ENCODE data around the gene ACTL7B.
A peak's percentile ranks its signal among the peaks of the same experiment; 100 is the strongest.
"Not testable (repeated sequence)": the region's sequence is repeated elsewhere in the genome, so short reads cannot be mapped to it uniquely, and the experiment has no call there.

ACTL7B gene

DNA sequence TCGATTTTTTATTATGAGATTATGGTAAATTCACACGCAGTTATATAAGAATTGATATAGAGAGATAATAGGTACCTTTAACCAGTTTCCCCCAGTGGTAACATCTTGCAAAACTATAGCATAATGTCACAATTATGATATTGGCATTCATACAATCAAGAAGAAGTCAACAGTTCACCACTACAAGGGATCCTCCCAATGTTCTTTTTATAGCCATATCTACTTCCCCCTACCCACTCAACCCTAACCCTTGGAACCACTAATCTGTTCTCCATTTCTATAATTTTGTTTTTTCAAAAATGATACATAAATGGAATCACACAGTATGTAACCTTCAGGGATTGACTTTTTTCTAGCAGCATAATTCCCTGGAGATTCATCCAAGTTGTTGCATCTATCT is 9.8 kb downstream of the ACTL7B start:
- DNase-seq (ENCODE audit: low spot score), result no peak
- FAIRE-seq, result no peak

GRCh38 chr9:108845507-108845906 is 10.3 kb downstream of the ACTL7B start:
- DNase-seq (ENCODE audit: low spot score) (no peak), FAIRE-seq (no peak)

GRCh38 chr9:108844856-108845255 is 10.9 kb downstream of the ACTL7B start:
- no peak for DNase-seq (ENCODE audit: low spot score)
- no peak for FAIRE-seq

GRCh38 chr9:108844391-108844790 is 11.4 kb downstream of the ACTL7B start:
- no peak for FAIRE-seq
- DNase-seq (ENCODE audit: low spot score), result no peak

DNA sequence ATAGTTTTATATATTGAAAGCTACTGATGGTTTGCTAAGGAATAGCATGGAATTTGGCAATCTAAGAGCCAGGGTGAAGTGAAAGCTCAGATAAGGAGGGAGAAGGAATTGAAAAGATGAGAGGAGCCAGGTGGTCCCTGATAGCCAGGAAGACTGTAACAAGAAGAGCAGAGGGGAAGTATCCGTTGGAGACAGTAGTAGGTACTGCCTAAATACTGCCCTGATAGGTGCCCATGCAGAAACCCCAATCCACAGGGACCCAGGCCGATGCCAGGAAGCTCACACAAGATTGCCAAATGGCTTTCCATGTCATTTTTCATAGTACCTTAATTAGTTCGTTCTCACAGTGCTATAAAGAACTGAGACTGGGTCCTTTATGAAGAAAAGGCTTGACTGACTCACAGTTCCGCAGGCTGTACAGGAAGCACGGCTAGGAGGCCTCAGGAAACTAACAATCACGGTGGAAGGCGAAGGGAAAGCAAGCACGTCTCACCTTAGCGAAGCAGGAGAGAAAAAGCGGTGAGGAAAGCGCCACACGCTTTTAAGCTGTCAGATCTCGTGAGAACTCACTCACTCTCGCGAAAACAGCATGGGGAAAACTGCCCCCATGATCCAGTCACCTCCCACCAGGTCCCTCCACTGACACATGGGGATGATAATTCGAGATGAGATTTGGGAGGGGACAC is 13.0 kb downstream of the ACTL7B start:
- no peak for DNase-seq (ENCODE audit: low spot score)
- no peak for FAIRE-seq

GRCh38 chr9:108839561-108839960 is 16.2 kb downstream of the ACTL7B start:
- not testable (repeated sequence) for FAIRE-seq; DNase-seq (ENCODE audit: low spot score)

GRCh38 chr9:108838017-108838416 is 17.8 kb downstream of the ACTL7B start:
- DNase-seq (ENCODE audit: low spot score), result no peak
- FAIRE-seq, result no peak

DNA sequence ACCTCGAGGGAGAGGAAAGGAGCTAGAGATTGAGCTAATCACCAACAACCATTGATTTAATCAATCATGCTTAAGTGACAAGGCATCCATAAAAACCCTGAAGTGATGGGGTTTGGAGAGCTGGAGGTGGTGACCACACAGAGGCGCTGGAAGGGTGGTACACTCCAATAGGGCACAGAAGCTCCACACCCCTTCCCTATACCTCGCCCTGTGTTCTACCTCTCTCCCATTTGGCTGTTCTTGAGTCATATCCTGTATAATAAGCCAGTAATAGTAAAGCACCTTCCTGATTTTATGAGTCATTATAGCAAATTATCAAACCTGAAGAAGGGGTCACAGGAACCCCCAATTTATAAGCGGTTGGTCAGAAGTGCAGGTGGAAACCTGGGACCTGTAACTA is 18.3 kb downstream of the ACTL7B start:
- DNase-seq (ENCODE audit: low spot score) (no peak), FAIRE-seq (no peak)

GRCh38 chr9:108836781-108837180 is 19.0 kb downstream of the ACTL7B start:
- DNase-seq (ENCODE audit: low spot score) (no peak), FAIRE-seq (peak; percentile 82)

DNA sequence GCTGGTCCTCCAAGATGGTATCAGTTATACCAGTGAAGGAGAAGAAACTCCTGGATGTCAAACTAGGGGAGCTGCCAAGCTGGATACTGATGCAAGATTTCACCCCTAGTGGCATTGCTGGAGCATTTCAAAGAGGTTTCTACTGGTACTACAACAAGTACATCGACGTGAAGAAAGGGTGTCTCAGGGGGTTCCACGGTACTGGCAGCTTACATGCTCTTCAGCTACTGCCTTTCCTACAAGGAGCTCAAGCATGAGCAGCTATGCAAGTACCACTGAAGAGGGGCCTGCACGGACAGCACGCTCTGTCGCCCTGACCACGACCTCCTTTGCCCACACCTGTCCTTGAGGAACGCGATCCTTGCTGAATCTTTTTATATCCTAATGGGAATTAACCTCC is 19.5 kb downstream of the ACTL7B start:
- FAIRE-seq (no peak), DNase-seq (ENCODE audit: low spot score) (no peak)

- FAIRE-seq, result peak; percentile 2
- DNase-seq (ENCODE audit: low spot score), result no peak
These were observed 20.0 kb downstream of the ACTL7B start for GRCh38 chr9:108835831-108836230.

GRCh38 chr9:108834959-108835665 is 20.7 kb downstream of the ACTL7B start:
- DNase-seq (ENCODE audit: low spot score) (no peak), FAIRE-seq (peak; percentile 23)

DNA sequence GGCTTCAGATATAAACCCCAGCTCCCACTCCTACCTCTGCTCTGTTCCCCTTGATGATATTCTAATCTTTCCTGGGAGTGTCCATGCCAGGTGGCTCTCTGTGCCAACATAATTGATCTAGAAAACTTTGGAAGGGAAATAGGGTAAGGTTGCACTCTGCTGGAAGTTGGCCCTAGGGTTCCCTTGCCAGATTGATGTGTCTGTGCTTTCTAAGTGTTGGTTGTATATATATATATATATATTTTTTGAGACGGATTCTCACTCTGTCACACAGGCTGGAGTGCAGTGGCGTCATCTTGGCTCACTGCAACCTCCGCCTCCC is 23.6 kb downstream of the ACTL7B start:
- FAIRE-seq (no peak), DNase-seq (ENCODE audit: low spot score) (no peak)

- FAIRE-seq (peak; percentile 53), DNase-seq (ENCODE audit: low spot score) (no peak)
These were observed 24.1 kb downstream of the ACTL7B start for GRCh38 chr9:108831496-108832178.

DNA sequence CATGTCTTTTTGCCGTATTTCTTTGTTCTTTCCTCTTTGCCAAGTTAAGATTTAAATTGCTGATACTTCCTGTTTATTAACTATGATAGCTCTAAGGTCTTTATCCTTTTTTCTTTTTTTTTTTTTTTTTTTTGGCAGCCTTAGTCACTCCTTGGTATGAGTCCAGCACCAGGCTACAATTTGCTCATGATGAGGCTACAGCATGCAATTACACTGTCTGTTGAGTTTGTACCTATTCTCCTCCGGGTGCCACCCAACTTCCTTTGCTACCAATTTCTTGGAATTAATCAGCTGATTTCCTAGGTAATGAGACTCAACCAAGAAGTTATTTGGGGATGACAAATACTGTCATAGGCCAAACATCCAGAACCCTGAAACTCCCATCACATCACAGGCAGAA is 25.5 kb downstream of the ACTL7B start:
- DNase-seq (ENCODE audit: low spot score), result no peak
- no peak for FAIRE-seq

DNA sequence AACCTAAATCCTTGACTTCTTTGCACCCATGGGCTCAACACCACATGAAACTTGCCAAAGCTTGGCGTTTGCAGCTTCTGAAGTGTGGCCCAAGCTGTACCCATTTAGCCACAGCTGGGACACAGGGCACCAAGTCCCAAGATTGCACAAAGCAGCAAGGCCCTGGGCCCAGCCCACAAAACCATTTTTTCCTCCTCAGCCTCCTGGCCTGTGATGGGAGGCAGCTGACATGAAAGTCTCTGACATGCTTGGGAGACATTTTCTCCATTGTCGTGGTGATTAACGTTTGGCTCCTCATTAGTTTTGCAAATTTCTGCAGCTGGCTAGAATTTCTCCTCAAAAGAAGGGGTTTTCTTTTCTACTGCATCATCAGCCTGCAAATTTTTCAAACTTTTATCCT is 32.0 kb downstream of the ACTL7B start:
- no peak for DNase-seq (ENCODE audit: low spot score)
- FAIRE-seq, result no peak

- DNase-seq (ENCODE audit: low spot score) (no peak), FAIRE-seq (no peak)
These were observed 39.7 kb downstream of the ACTL7B start for GRCh38 chr9:108816037-108816436.

GRCh38 chr9:108815156-108815555 is 40.6 kb downstream of the ACTL7B start:
- FAIRE-seq, result no peak
- DNase-seq (ENCODE audit: low spot score), result no peak

GRCh38 chr9:108813951-108814601 is 41.7 kb downstream of the ACTL7B start:
- FAIRE-seq (no peak), DNase-seq (ENCODE audit: low spot score) (no peak)

DNA sequence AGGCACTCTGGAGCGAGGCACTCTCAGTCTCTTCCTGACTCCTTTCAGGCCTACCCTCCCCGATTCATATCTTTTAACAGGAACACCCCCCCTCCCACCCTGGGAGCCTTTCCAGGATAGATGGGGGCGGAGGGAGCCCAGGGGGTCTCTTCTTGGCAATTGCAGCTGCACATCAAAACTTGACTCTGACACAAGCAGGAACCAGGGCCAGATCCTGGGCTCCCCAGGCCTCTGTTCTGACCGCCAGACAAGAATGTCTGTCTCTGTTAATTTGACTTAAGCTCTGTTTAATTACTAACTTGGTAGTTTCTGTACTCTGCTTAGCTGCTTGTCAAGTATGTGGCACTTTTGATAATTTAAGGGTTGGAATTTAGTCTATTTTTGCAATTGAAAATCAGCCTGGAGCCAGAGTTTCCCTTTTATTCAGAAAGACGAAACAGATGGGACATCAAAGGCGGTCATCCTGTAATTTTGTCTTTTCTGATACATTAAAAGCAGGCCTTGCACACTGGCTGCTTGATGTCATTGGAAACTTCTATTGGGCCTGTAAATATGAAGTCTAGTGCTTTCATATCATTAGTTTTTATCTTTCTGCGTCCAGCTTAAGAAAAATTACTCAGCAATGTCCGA is 43.3 kb downstream of the ACTL7B start:
- DNase-seq (ENCODE audit: low spot score) (no peak), FAIRE-seq (no peak)

DNA sequence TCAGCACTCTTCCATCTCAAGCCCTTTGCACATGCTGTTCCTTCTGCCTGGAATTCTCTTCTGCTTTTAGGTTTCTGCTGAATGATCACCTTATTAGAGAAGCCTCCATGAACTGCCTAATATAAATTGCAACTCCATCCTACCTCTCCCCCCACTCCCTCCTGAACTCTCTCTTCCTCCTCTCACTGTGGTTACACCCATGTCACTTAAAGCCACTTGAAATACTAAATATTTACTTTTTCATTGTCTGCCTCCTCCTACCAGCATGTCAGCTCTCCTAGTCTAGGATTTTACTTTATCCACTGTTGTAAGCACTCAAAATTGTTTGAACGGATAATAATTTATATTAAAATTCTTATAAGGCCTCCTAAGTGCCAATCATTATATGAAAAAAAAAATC is 43.8 kb downstream of the ACTL7B start:
- no peak for DNase-seq (ENCODE audit: low spot score)
- FAIRE-seq, result no peak

DNA sequence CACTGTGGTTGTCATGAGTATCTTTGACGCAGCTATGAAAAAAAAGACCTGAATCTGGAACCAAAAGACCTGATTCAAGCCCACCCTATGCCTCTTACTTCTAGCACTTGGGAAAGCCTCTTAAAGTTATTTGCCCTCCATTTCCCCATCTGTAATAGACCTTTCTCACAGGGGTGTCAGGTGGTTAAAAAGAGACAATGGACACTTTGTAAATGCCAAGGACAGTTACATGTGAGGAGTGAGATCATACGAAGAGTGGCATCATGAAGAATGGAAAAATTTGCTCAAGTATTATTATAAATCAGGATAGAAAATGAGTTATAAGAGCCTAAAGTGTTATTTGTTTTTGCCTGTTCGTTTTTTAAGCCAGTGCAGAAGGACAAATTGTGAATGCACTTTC is 46.5 kb downstream of the ACTL7B start:
- FAIRE-seq (no peak), DNase-seq (ENCODE audit: low spot score) (no peak)

Data from RCC 7860 (cell line).